ENCODE results near the gene RHBDL3. TPM values are rescaled to one million over a fixed set of nuclear protein-coding genes. Genes with fewer than 3 reads are reported as not detected.
"Not testable (repeated sequence)": the region's sequence is repeated elsewhere in the genome, so short reads cannot be mapped to it uniquely, and the experiment has no call there.

The RHBDL3 gene
- polyA plus RNA-seq, 3 donors, result 1.4 to 1.8 (median 1.4) TPM

GRCh38 chr17:32288615-32289014 is 23.0 kb downstream of the RHBDL3 start:
- DNase-seq, result no peak

DNA sequence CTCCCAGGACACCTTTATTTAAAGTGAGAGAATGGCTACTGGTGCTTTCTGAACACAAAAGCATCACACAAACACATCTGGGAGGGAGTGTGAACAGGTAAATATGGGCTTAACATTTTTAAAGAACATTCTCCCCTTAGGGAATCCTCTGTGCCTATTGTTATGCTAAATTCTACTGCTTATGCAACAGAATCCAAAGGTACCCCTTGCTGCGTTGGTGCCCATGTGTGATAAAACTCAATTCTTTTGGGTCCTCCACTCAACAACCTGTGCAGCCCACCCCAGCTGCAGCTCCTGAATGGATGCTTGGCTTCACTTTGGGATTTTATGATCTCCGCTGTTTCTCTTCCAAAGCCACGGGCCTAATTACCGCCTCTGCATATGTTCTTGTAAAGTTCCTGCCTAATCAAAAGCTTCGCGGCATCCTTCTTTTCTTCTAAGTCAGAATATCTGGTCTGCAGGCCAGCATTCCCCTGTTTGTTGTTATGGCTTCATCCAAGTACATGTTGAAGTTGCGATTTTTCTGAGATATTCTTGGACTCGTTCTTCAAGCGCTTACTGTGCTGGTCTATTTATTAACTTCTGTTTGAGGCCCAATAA is 23.9 kb downstream of the RHBDL3 start:
- no peak for DNase-seq

DNA sequence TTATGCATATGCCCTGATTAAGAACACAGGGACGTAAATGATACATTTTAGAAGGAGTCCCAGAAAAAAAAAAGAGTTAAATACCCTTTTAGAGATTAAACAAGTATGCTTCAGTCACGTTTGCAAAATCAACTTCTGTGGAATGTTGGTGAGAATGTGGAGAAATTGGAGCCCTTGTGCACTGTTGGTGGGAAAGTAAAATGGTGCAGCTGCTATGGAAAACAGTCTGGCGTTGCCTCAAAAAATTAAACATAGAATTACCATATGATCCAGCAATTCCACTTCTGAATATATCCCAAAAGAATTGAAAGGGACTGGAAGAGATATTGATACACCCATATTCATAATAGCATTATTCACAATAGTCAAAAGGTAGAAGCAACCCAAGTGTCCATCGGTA is 26.5 kb downstream of the RHBDL3 start:
- no peak for DNase-seq

- DNase-seq, result no peak
These were observed 31.8 kb downstream of the RHBDL3 start for GRCh38 chr17:32297424-32297823.

- DNase-seq, result no peak
These were observed 32.2 kb downstream of the RHBDL3 start for GRCh38 chr17:32297860-32298259.

- no peak for DNase-seq
These were observed 32.7 kb downstream of the RHBDL3 start for GRCh38 chr17:32298298-32298697.

DNA sequence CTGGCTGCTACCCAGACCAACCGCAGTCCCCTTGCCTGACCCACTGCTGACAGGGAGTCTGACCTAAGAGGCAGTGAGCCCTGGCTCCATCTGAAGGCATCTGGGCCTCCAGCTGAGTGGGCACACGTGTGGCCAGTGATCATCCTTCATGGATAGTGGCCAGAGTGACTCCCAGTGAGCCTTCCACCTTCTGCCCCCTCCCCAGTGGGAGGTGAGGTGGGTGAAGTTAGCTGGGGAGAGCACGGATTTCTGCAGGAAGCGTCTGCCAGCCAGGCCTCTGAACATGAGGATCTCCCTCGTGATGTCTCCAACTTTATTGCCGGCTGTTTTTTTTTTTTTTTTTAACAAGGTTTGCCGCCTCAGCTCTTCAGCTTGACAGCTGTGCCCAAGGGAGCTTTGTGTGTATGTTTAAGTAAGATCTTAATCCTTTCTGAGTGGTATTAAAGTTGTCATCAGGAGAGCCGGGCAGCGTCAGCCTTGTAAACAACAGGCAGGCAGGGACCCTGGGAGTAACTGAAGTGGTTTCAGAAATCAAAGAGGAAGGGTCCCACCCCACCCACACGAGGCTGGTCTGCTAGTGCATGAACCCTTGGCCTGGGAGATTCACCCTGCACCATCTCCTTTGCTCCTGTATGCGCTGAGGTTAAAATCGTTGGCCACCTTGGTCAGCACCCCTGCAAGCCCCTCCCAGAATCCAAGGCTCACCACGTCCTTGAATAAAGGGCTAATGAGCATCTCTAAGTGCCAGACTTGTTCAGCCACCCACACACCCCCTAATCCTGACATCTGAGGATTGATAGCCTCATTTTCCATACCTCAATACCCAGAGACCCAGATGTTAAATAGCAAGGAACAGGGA is 33.3 kb downstream of the RHBDL3 start:
- no peak for DNase-seq

- DNase-seq, result no peak
These were observed 34.0 kb downstream of the RHBDL3 start for GRCh38 chr17:32299580-32300164.

GRCh38 chr17:32302037-32302436 is 36.4 kb downstream of the RHBDL3 start:
- DNase-seq, result no peak

- DNase-seq, result no peak
These were observed 37.4 kb downstream of the RHBDL3 start for GRCh38 chr17:32302860-32303649.

- no peak for DNase-seq
These were observed 38.2 kb downstream of the RHBDL3 start for GRCh38 chr17:32303781-32304288.

DNA sequence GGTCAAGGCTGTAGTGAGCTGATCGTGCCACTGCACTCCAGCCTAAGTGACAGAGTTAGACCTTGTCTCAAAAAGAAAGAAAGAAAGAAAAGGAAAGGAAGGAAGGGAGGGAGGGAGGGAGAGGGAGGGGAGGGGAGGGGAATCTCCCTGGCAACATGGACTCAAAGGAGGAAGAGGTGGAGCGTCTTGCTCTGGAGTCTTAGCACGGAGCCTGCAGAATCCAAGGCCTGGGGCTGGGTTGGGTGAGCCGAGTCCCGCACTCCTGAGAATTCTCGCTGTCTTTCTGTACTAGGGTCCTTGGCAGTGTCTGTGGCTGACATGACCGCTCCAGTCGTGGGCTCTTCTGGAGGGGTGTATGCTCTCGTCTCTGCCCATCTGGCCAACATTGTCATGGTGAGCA is 39.4 kb downstream of the RHBDL3 start:
- DNase-seq, result no peak

- no peak for DNase-seq
These were observed 42.0 kb downstream of the RHBDL3 start for GRCh38 chr17:32307658-32308057.

DNA sequence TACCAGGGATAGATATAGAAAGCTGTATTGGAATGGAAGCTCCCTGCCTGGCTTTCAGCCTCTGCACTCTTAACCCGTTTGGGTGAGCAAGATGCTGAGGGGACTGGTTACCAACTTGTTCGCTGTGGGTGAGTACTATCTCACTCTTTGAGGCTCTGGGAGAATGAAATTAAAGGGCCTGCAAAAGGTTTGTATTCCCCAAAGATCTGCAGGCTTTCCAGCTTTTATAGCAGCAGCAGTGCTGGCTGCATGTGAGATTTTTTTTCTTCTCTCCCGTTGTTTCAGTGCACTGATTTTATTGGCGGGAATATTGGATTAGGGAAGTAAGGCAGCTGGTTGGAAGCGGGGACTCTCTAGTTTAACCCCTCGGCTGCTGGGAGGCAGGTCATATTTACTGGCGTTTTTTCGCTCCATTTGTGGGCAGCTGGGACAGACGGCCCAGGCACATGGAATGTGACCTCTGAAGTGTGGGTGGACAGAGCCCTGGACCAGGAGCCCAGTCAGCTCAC is 45.5 kb downstream of the RHBDL3 start:
- no peak for DNase-seq

DNA sequence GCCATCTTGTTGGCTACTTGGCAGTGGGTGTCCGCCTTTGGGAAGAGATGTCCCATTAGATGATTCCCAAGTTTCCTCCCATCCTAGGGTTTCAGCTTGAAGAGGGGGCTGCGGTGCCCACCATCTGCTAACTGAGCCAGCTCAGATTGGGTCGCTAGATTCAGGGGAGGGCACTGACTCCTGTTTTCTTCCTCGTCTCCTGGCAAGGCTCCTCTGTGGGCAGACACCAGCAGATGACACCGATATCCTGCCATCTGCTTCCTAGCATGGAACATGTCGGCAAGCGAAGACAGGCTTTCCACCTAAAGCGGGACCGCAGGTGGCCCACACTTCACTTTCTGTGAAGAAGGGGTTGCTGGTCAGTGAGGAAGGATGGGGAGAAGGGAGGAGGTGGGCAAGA is 49.0 kb downstream of the RHBDL3 start:
- DNase-seq, result no peak

GRCh38 chr17:32315171-32315570 is 49.5 kb downstream of the RHBDL3 start:
- no peak for DNase-seq

DNA sequence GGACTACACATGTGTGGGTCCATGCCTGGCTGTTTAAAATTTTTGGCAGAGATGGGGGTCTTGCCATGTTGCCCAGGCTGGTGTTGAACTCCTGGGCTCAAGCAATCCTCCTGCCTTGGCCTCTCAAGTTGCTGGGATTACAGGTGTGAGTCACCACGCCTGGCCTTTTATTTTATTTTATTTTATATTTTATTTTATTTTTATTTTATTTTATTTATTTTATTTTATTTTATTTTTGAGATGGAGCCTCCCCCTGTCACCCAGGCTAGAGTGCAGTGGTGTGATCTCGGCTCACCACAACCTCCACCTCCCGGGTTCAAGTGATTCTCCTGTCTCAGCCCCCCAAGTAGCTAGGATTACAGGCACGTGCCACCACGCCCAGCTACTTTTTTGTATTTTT is 51.0 kb downstream of the RHBDL3 start:
- not testable (repeated sequence) for DNase-seq

- DNase-seq, result no peak
These were observed 51.7 kb downstream of the RHBDL3 start for GRCh38 chr17:32317353-32317752.

- DNase-seq, result no peak
These were observed 52.4 kb downstream of the RHBDL3 start for GRCh38 chr17:32318071-32318470.

DNA sequence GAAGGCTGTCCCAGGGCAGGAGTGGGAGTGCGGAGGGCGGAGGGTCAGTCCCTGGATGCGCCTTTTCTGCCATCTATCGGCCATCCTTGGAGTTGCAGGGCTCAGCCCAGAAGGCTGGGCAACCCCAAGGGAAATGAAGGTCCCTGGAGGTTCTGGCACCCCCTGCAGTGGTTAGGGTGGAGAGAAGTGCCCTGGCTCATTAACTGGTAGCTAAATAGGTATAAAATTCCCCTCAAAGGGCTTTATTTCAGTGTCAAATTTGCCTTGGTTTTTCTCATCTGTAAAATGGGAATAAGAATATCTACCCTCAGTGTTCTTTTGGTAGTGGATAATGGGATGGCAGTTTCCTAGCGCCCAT is 53.9 kb downstream of the RHBDL3 start:
- no peak for DNase-seq

GRCh38 chr17:32320080-32320479 is 54.4 kb downstream of the RHBDL3 start:
- not testable (repeated sequence) for DNase-seq

- DNase-seq, result no peak
These were observed 55.2 kb downstream of the RHBDL3 start for GRCh38 chr17:32320847-32321246.

Data from renal pelvis (tissue), 4 donors.